Kasumi-1 (cell line): ENCODE results near the gene DOCK2.
A peak's percentile ranks its signal among the peaks of the same experiment; 100 is the strongest.
"Not testable (repeated sequence)": the region's sequence is repeated elsewhere in the genome, so short reads cannot be mapped to it uniquely, and the experiment has no call there.

ENCODE experiments used
- DNase-seq, 2 experiments: peaks; one replicate each; lab custom pipeline; 2025; lab: John Stamatoyannopoulos, UW

DOCK2 gene

GRCh38 chr5:169637549-169638121 is 560 bp downstream of the DOCK2 start:
- peak; percentile 35 to 52 for DNase-seq

GRCh38 chr5:169641253-169641652 is 4.2 kb downstream of the DOCK2 start:
- DNase-seq = no peak

GRCh38 chr5:169646856-169647255 is 9.8 kb downstream of the DOCK2 start:
- no peak for DNase-seq

GRCh38 chr5:169647566-169647965 is 10.5 kb downstream of the DOCK2 start:
- DNase-seq = peak; percentile 43 to 62

GRCh38 chr5:169648725-169649310 is 11.7 kb downstream of the DOCK2 start:
- no peak for DNase-seq

GRCh38 chr5:169649486-169649885 is 12.4 kb downstream of the DOCK2 start:
- no peak for DNase-seq

GRCh38 chr5:169650701-169651331 is 13.7 kb downstream of the DOCK2 start:
- peak; percentile 10 to 46 for DNase-seq

- DNase-seq = no peak
Measured at GRCh38 chr5:169651526-169651925, 14.5 kb downstream of the DOCK2 start.

- no peak for DNase-seq
Measured at GRCh38 chr5:169652057-169652456, 15.0 kb downstream of the DOCK2 start.

- peak; percentile 19 to 44 for DNase-seq
Measured at GRCh38 chr5:169653091-169653490, 16.0 kb downstream of the DOCK2 start.

- DNase-seq = peak in 1 of 2 experiments; percentile 11
Measured at GRCh38 chr5:169655353-169655752, 18.3 kb downstream of the DOCK2 start.

- no peak for DNase-seq
Measured at GRCh38 chr5:169656125-169656901, 19.2 kb downstream of the DOCK2 start.

- no peak for DNase-seq
Measured at GRCh38 chr5:169657127-169657526, 20.1 kb downstream of the DOCK2 start.

- not testable (repeated sequence) for DNase-seq
Measured at GRCh38 chr5:169662451-169662850, 25.4 kb downstream of the DOCK2 start.

GRCh38 chr5:169663537-169663936 is 26.5 kb downstream of the DOCK2 start:
- DNase-seq = no peak

GRCh38 chr5:169666365-169666764 is 29.3 kb downstream of the DOCK2 start:
- DNase-seq = no peak

GRCh38 chr5:169667896-169668674 is 31.0 kb downstream of the DOCK2 start:
- no peak for DNase-seq

- DNase-seq = no peak
Measured at GRCh38 chr5:169668732-169669131, 31.7 kb downstream of the DOCK2 start.

- DNase-seq = no peak
Measured at GRCh38 chr5:169670769-169671525, 33.9 kb downstream of the DOCK2 start.

GRCh38 chr5:169682026-169682425 is 45.0 kb downstream of the DOCK2 start:
- no peak for DNase-seq

GRCh38 chr5:169686137-169686536 is 49.1 kb downstream of the DOCK2 start:
- no peak for DNase-seq
